Uterus (tissue), 2 donors: ENCODE measurements around the gene SOAT1.

Experiments used
- CTCF ChIP-seq, 4 experiments: fragments of 200-600 bp in 2 of 4; fragments of 450-650 bp in 2 of 4; sonication (generic) in 2 of 4; IDR thresholded peaks; one replicate each; pipeline ENCODE4 v1.5.1; 2016 to 2019; ENCODE audit warnings: antibody characterized with exemption in 4 of 4, mild to moderate bottlenecking in 2 of 4, moderate library complexity in 1 of 4
- POLR2A ChIP-seq, 2 donors: fragments of 450-650 bp; IDR thresholded peaks; one replicate each; pipeline ENCODE4 v1.6.1; 2016; ENCODE audit warnings: antibody characterized with exemption in 2 of 2, mild to moderate bottlenecking in 1 of 2, moderate library complexity in 1 of 2

- TF ChIP-seq CTCF (IDR thresholded peaks at IDR 0.05) (no peak), POLR2A (IDR thresholded peaks at IDR 0.05) (no peak)
These were observed 28.1 kb downstream of the SOAT1 start for GRCh38 chr1:179321533-179322216.
